Activated CD4-positive, alpha-beta T cell treated with anti-CD3 and anti-CD28 coated beads for 48 hours (primary cell): Measurements from ENCODE around the gene NYAP2.

Source experiments
- DNase-seq: peaks from one replicate; pipeline ENCODE4 v3.0.0-alpha.2; 2020

Gene NYAP2

GRCh38 chr2:225429717-225430116 is 30.2 kb downstream of the NYAP2 start:
- DNase-seq: no peak

- no peak for DNase-seq
These were observed 31.8 kb downstream of the NYAP2 start for GRCh38 chr2:225431105-225431863.

- DNase-seq: no peak
These were observed 34.5 kb downstream of the NYAP2 start for GRCh38 chr2:225434014-225434413.

GRCh38 chr2:225437319-225437718 is 37.8 kb downstream of the NYAP2 start:
- no peak for DNase-seq

GRCh38 chr2:225438248-225438647 is 38.7 kb downstream of the NYAP2 start:
- no peak for DNase-seq

- no peak for DNase-seq
These were observed 53.2 kb downstream of the NYAP2 start for GRCh38 chr2:225452677-225453076.

GRCh38 chr2:225454412-225454811 is 54.9 kb downstream of the NYAP2 start:
- no peak for DNase-seq

- DNase-seq: no peak
These were observed 57.2 kb downstream of the NYAP2 start for GRCh38 chr2:225456619-225457260.

- no peak for DNase-seq
These were observed 58.0 kb downstream of the NYAP2 start for GRCh38 chr2:225457482-225457881.

GRCh38 chr2:225458431-225459117 is 59.1 kb downstream of the NYAP2 start:
- no peak for DNase-seq

GRCh38 chr2:225462417-225462816 is 62.9 kb downstream of the NYAP2 start:
- DNase-seq: no peak

GRCh38 chr2:225462945-225463344 is 63.4 kb downstream of the NYAP2 start:
- no peak for DNase-seq

- DNase-seq: no peak
These were observed 63.9 kb downstream of the NYAP2 start for GRCh38 chr2:225463449-225463848.

GRCh38 chr2:225464346-225465025 is 65.0 kb downstream of the NYAP2 start:
- DNase-seq: no peak

GRCh38 chr2:225465827-225466226 is 66.3 kb downstream of the NYAP2 start:
- no peak for DNase-seq

GRCh38 chr2:225466891-225467604 is 67.5 kb downstream of the NYAP2 start:
- DNase-seq: no peak

GRCh38 chr2:225468131-225468530 is 68.6 kb downstream of the NYAP2 start:
- no peak for DNase-seq

GRCh38 chr2:225471039-225471438 is 71.5 kb downstream of the NYAP2 start:
- no peak for DNase-seq

- no peak for DNase-seq
These were observed 72.0 kb downstream of the NYAP2 start for GRCh38 chr2:225471482-225471881.

GRCh38 chr2:225472161-225472560 is 72.7 kb downstream of the NYAP2 start:
- no peak for DNase-seq

GRCh38 chr2:225479386-225479785 is 79.9 kb downstream of the NYAP2 start:
- DNase-seq: no peak

GRCh38 chr2:225484751-225485150 is 85.2 kb downstream of the NYAP2 start:
- no peak for DNase-seq

GRCh38 chr2:225486236-225486635 is 86.7 kb downstream of the NYAP2 start:
- no peak for DNase-seq
